ENCODE data around the gene TRAF4. TPM values are rescaled to one million over a fixed set of nuclear protein-coding genes. Genes with fewer than 3 reads are reported as not detected.

Gene TRAF4
- total and polyA plus RNA-seq, 9 of the 15 experiments (the other 6 are each of a cell fraction or from before 2014, with no cell fraction given), result 2.4 to 147 (median 72.4) TPM

- Histone ChIP-seq H3K4me1 (replicated peaks in 1 of 2; ENCODE audit: control insufficient read depth in 2 of 2, insufficient read depth in 2 of 2, low read length in 2 of 2) (peaks cover 32 to 36% of the 10 kb centered on the region in 2 experiments), H3K4me2 (ENCODE audit: insufficient read depth, low read length) (peak overlapping the region; percentile 96), H3K9me1 (ENCODE audit: control insufficient read depth, insufficient read depth, low read length) (no peaks in the 10 kb centered on the region), H4K20me1 (replicated peaks; ENCODE audit: control insufficient read depth, insufficient read depth, low read length) (peaks cover 33% of the 10 kb centered on the region), H3K36me3 (ENCODE audit: control insufficient read depth, insufficient read depth, low read length) (peaks cover 40% of the 10 kb centered on the region), H3K79me2 (ENCODE audit: control insufficient read depth, insufficient read depth, low read length) (peaks cover 52% of the 10 kb centered on the region), H3K27ac (ENCODE audit: extremely low read depth, low read depth, low read length) (peak overlapping the region; percentile 95), H3K4me3 (peak overlapping the region; percentile 75), H3K9me3 (replicated peaks; ENCODE audit: control insufficient read depth, insufficient read depth, low read depth, low read length) (no peaks in the 10 kb centered on the region), H3K9ac (ENCODE audit: insufficient read depth in 1 of 2, low read depth in 2 of 2, low read length in 2 of 2) (peak overlapping the region; percentile 95 to 100), H2AFZ (ENCODE audit: low read depth, low read length) (peak overlapping the region; percentile 99), H3K27me3 (ENCODE audit: control insufficient read depth in 2 of 2, insufficient read depth in 2 of 2, low read length in 2 of 2) (0 out of 5 replicates have a peak, but pooled peaks cover 0 to 11% of the 10 kb centered on the region in 2 experiments)
- ChIA-PET POLR2A (interaction anchor here (0.6 to 11.1 kb wide), 30 partner anchors 9 to 405 kb away, joined by 3 to 367 read pairs (median 5); partner anchors contain the start of genes ALDOC, BLTP2, FAM222B and FLOT2), CTCF (ENCODE audit: low intra/inter-chr PET ratio) (interaction anchor here (1.5 kb wide), 1 partner anchor 73 kb away, joined by 5 read pairs; no protein-coding TSS in a partner anchor)
- no peak for DNase-seq (ENCODE audit: extremely low read depth in 1 of 4, low spot score in 3 of 4)
- no TSS peak for BruUV-seq (replicated peaks)
- intact Hi-C loops (cut with micrococcal nuclease), result loop anchor here (1.0 to 2.0 kb wide), 2 partner anchors 8 to 72 kb away; partner anchors contain the start of gene PROCA1
- no peak for FAIRE-seq
- peak; percentile 0; the same call in 1 of the 3 replicates for ATAC-seq
- 24% methylated on average over 18 of the region's 18 CpGs for WGBS (ENCODE audit: insufficient coverage, low coverage, missing lambda C conversion rate)
- in situ Hi-C loops (cut with MboI), result no loop called here
- TF ChIP-seq HDAC2 (IDR thresholded peaks at IDR 0.05) (peak; percentile 99), HDGF (IDR thresholded peaks at IDR 0.05) (no peak), SP1 (CRISPR knock-in tag; IDR thresholded peaks at IDR 0.05) (no peak), ZNF212 (CRISPR knock-in tag; IDR thresholded peaks at IDR 0.05) (no peak), JUND (IDR thresholded peaks at IDR 0.05; ENCODE audit: borderline replicate concordance, low read depth, low read length) (peak; percentile 72), JUND (tag; IDR thresholded peaks at IDR 0.05; ENCODE audit: borderline replicate concordance, low read depth, low read length) (peak; percentile 69; the same call in 2 of the 3 replicates), SMARCE1 (IDR thresholded peaks at IDR 0.05) (peak; percentile 73; the same call in 1 of the 2 replicates), BACH1 (tag; IDR thresholded peaks at IDR 0.05) (no peak), STAT5A (IDR thresholded peaks at IDR 0.05; ENCODE audit: borderline replicate concordance, low read length) (no peak), E2F4 (CRISPR knock-in tag; IDR thresholded peaks at IDR 0.05; ENCODE audit: low read depth) (no peak), PTBP1 (IDR thresholded peaks at IDR 0.05; ENCODE audit: low read depth, low read length) (no peak), JUNB (CRISPR knock-in tag; conservative IDR thresholded peaks at IDR 0.05) (0 out of 2 replicates have a peak, but pooled peaks have one; percentile 39), ZNF77 (CRISPR knock-in tag; IDR thresholded peaks at IDR 0.05) (no peak), ZBTB1 (CRISPR knock-in tag; IDR thresholded peaks at IDR 0.05; ENCODE audit: borderline replicate concordance, low read depth) (0 out of 2 replicates have a peak, but pooled peaks have one; percentile 63), ZNF174 (CRISPR knock-in tag; IDR thresholded peaks at IDR 0.05) (no peak), SMARCC2 (IDR thresholded peaks at IDR 0.05; ENCODE audit: low read depth) (peak; percentile 55; the same call in 1 of the 2 replicates), ZC3H8 (IDR thresholded peaks at IDR 0.05) (no peak), CBFB (CRISPR knock-in tag; IDR thresholded peaks at IDR 0.05) (peak; percentile 83), TOE1 (IDR thresholded peaks at IDR 0.05; ENCODE audit: borderline replicate concordance) (no peak), TOE1 (CRISPR knock-in tag; IDR thresholded peaks at IDR 0.05; ENCODE audit: borderline replicate concordance, low read depth) (no peak)
- TF ChIP-seq, protein P1, sequence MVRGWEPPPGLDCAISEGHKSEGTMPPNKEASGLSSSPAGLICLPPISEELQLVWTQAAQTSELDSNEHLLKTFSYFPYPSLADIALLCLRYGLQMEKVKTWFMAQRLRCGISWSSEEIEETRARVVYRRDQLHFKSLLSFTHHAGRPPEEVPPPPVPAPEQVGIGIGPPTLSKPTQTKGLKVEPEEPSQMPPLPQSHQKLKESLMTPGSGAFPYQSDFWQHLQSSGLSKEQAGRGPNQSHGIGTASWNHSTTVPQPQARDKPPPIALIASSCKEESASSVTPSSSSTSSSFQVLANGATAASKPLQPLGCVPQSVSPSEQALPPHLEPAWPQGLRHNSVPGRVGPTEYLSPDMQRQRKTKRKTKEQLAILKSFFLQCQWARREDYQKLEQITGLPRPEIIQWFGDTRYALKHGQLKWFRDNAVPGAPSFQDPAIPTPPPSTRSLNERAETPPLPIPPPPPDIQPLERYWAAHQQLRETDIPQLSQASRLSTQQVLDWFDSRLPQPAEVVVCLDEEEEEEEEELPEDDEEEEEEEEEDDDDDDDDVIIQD (CRISPR knock-in tag; IDR thresholded peaks at IDR 0.05), result no peak
- TF ChIP-seq, protein P2, sequence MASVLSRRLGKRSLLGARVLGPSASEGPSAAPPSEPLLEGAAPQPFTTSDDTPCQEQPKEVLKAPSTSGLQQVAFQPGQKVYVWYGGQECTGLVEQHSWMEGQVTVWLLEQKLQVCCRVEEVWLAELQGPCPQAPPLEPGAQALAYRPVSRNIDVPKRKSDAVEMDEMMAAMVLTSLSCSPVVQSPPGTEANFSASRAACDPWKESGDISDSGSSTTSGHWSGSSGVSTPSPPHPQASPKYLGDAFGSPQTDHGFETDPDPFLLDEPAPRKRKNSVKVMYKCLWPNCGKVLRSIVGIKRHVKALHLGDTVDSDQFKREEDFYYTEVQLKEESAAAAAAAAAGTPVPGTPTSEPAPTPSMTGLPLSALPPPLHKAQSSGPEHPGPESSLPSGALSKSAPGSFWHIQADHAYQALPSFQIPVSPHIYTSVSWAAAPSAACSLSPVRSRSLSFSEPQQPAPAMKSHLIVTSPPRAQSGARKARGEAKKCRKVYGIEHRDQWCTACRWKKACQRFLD (CRISPR knock-in tag; IDR thresholded peaks at IDR 0.05), result no peak
Measured at GRCh38 chr17:28719021-28719433, 24.8 kb upstream of the TRAF4 start.

Measured in K562 (cell line).